ENCODE results near the gene SPATA6L. TPM values are rescaled to one million over a fixed set of nuclear protein-coding genes. Genes with fewer than 3 reads are reported as not detected.

SPATA6L gene
- 1.7 to 2.5 TPM (median 1.8 TPM) in 3 replicates for total RNA-seq (2021)
- percentile 45 among the genes with signal in this experiment for Bru-seq, nascent RNA
- long read RNA-seq, experiment 1, partial matches to known transcripts: 1 of 7 reads
- long read RNA-seq, experiment 1, other reads (novel, unspliced or antisense): 6 of 7 reads
- long read RNA-seq, experiment 2, partial matches to known transcripts: 0 of 1 reads
- long read RNA-seq, experiment 2, other reads (novel, unspliced or antisense): 1 of 1 reads
- long read RNA-seq, experiment 3, partial matches to known transcripts: 1 of 3 reads
- long read RNA-seq, experiment 3, other reads (novel, unspliced or antisense): 2 of 3 reads

GRCh38 chr9:4666042-4666699 lies at the start of gene SPATA6L:
TSS of gene SPATA6L (minus strand) at chr9:4666480. CDS start at chr9:4666250, 230 bp downstream.
- Mint-ChIP-seq H3K9me3 (no peaks in the 10 kb centered on the region), H3K27ac (no peak within 1 kb of the TSS), H3K4me1 (peaks cover 66% of the 10 kb centered on the region), H3K36me3 (no peaks in the 10 kb centered on the region), H3K4me3 (peak within 1 kb of the TSS; percentile 82), H3K27me3 (ENCODE audit: low read depth) (no peaks in the 10 kb centered on the region; the same call in 1 of the 2 replicates)
- TF ChIP-seq FOXK1 (CRISPR knock-in tag; IDR thresholded peaks at IDR 0.05) (no peak), ZNF317 (CRISPR knock-in tag; IDR thresholded peaks at IDR 0.05; ENCODE audit: borderline replicate concordance, low read depth) (no peak), FOXP4 (CRISPR knock-in tag; IDR thresholded peaks at IDR 0.05) (0 out of 2 replicates have a peak, but pooled peaks have one; percentile 46), MAX (CRISPR knock-in tag; IDR thresholded peaks at IDR 0.05) (peak; percentile 44; the same call in 1 of the 2 replicates), RELA (CRISPR knock-in tag; IDR thresholded peaks at IDR 0.05; ENCODE audit: borderline replicate concordance) (no peak), ETV6 (CRISPR knock-in tag; IDR thresholded peaks at IDR 0.05) (0 out of 2 replicates have a peak, but pooled peaks have one; percentile 47), KAT7 (CRISPR knock-in tag; IDR thresholded peaks at IDR 0.05; ENCODE audit: borderline replicate concordance) (no peak), CTCF (IDR thresholded peaks at IDR 0.05) (no peak), ERG (CRISPR knock-in tag; IDR thresholded peaks at IDR 0.05) (no peak), ZBTB43 (CRISPR knock-in tag; IDR thresholded peaks at IDR 0.05) (no peak), JAZF1 (CRISPR knock-in tag; IDR thresholded peaks at IDR 0.05) (no peak)
- DNase-seq (ENCODE audit: low spot score) (peak; percentile 34), ATAC-seq (no peak)
- ChIA-PET POLR2A (interaction anchor here (0.6 to 2.3 kb wide), 2 partner anchors 13 to 75 kb away, joined by 3 to 13 read pairs; partner anchors contain the start of genes AK3 and CDC37L1), CTCF (interaction anchor here (1.0 to 2.4 kb wide), 5 partner anchors 10 to 279 kb away, joined by 3 to 8 read pairs (median 5); partner anchors contain the start of gene CDC37L1)

GRCh38 chr9:4714266-4715016 lies 48.2 kb upstream of the SPATA6L start:
- DNase-seq (ENCODE audit: low spot score) (no peak), ATAC-seq (no peak)
- no peak for TF ChIP-seq ARID4B (CRISPR knock-in tag; IDR thresholded peaks at IDR 0.05; ENCODE audit: borderline replicate concordance)
- TF ChIP-seq SMAD3 (CRISPR knock-in tag; IDR thresholded peaks at IDR 0.05; ENCODE audit: borderline replicate concordance): no peak
- no peak for TF ChIP-seq ZNF121 (CRISPR knock-in tag; IDR thresholded peaks at IDR 0.05)
- ChIA-PET POLR2A (no interaction called here), CTCF (interaction anchor here (0.8 kb wide), 1 partner anchor 166 kb away, joined by 3 read pairs; no protein-coding TSS in a partner anchor)
- peaks cover 7% of the 10 kb centered on the region for H3K9me3 Mint-ChIP-seq
- peaks cover 43% of the 10 kb centered on the region for H3K36me3 Mint-ChIP-seq
- H3K27me3 Mint-ChIP-seq (ENCODE audit: low read depth): no peaks in the 10 kb centered on the region
- H3K4me3 Mint-ChIP-seq: no peak overlapping the region
- H3K27ac Mint-ChIP-seq: peak overlapping the region; percentile 19; the same call in 1 of the 2 replicates
- no peaks in the 10 kb centered on the region for H3K4me1 Mint-ChIP-seq

Data from WTC11 (cell line).